ENCODE data around the gene ECT2L. TPM values are rescaled to one million over a fixed set of nuclear protein-coding genes. Genes with fewer than 3 reads are reported as not detected.
"Not testable (repeated sequence)": the region's sequence is repeated elsewhere in the genome, so short reads cannot be mapped to it uniquely, and the experiment has no call there.

ECT2L gene
- polyA plus RNA-seq, 3 donors, result not detected

DNA sequence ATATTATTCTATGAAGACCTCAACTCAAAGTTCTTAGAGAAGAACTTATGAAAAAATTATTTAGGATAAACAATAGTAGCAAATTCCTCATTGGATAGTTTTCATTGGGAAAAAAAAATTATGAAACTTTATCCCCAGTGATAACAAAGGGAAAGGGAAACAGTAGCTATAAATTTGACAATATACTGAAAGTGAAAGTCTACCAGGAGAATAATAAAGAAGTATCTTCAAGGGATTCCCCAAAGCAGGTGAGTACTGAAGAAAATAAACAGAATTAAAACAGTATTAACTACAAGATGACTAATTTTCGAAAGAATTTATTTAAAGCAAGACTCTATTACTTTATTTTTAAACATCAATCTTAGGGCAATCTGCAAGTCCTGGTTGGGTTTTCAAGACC lies 135.8 kb downstream of the ECT2L start:
- Histone ChIP-seq H3K27ac (ENCODE audit: low read depth in 1 of 2, low read length in 2 of 2) (no peak overlapping the region), H3K79me2 (ENCODE audit: insufficient read depth, low read length) (no peaks in the 10 kb centered on the region), H3K36me3 (replicated peaks in 1 of 2; ENCODE audit: control insufficient read depth in 1 of 2, insufficient read depth in 2 of 2, low read length in 2 of 2) (peaks cover 21 to 76% of the 10 kb centered on the region in 2 donors), H3K27me3 (ENCODE audit: control insufficient read depth in 2 of 2, insufficient read depth in 2 of 2, low read length in 2 of 2) (no peaks in the 10 kb centered on the region), H3K4me3 (replicated peaks in 1 of 3; ENCODE audit: low read depth in 2 of 3, low read length in 3 of 3) (no peak overlapping the region), H3K4me2 (replicated peaks; ENCODE audit: extremely low read depth, low read length, poor library complexity, severe bottlenecking) (no peak overlapping the region), H3K4me1 (ENCODE audit: control insufficient read depth in 1 of 2, insufficient read depth in 2 of 2, low read length in 2 of 2) (no peaks in the 10 kb centered on the region), H4K20me1 (ENCODE audit: insufficient read depth, low read length) (no peaks in the 10 kb centered on the region), H2AFZ (ENCODE audit: insufficient read depth, low read depth, low read length, poor library complexity, severe bottlenecking) (no peak overlapping the region), H3K9ac (ENCODE audit: insufficient read depth, low read length, poor library complexity, severe bottlenecking) (no peak overlapping the region), H3K9me3 (replicated peaks in 1 of 2; ENCODE audit: control insufficient read depth in 1 of 2, insufficient read depth in 1 of 2, low read length in 2 of 2) (no peaks in the 10 kb centered on the region)
- no peaks in the 10 kb centered on the region for H3K4me1 Mint-ChIP-seq
- no CpG with 5 or more reads among the region's 1 CpG for WGBS (ENCODE audit: insufficient coverage)
- intact Hi-C loops (cut with micrococcal nuclease), result no loop called here
- no peak overlapping the region for H3K4me3 Mint-ChIP-seq
- H3K27me3 Mint-ChIP-seq (ENCODE audit: low read depth in 3 of 3), result no peaks in the 10 kb centered on the region
- H3K36me3 Mint-ChIP-seq, result peaks cover 30 to 37% of the 10 kb centered on the region in 2 donors
- H3K9me3 Mint-ChIP-seq, result peaks cover 0 to 3% (median 0%) of the 10 kb centered on the region in 7 donors
- peak overlapping the region in 1 of 7 donors; percentile 8 for H3K27ac Mint-ChIP-seq
- no peak for DNase-seq
- TF ChIP-seq, protein P1, sequence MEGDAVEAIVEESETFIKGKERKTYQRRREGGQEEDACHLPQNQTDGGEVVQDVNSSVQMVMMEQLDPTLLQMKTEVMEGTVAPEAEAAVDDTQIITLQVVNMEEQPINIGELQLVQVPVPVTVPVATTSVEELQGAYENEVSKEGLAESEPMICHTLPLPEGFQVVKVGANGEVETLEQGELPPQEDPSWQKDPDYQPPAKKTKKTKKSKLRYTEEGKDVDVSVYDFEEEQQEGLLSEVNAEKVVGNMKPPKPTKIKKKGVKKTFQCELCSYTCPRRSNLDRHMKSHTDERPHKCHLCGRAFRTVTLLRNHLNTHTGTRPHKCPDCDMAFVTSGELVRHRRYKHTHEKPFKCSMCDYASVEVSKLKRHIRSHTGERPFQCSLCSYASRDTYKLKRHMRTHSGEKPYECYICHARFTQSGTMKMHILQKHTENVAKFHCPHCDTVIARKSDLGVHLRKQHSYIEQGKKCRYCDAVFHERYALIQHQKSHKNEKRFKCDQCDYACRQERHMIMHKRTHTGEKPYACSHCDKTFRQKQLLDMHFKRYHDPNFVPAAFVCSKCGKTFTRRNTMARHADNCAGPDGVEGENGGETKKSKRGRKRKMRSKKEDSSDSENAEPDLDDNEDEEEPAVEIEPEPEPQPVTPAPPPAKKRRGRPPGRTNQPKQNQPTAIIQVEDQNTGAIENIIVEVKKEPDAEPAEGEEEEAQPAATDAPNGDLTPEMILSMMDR (IDR thresholded peaks at IDR 0.05), result no peak

DNA sequence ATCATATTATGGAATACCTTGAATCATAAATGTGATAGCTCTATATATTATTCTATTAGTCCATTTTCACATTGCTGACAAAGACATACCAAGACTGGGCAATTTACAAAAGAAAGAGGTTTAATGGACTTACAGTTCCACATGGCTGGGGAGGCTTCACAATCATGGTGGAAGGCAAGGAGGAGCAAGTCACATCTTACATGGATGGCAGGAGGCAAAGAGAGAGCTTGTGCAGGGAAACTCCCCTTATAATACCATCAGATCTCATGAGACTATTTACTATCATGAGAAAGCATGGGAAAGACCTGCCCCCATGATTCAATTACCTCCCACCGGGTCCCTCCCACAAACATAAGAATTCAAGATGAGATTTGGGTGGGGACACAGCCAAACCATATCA lies 141.0 kb downstream of the ECT2L start:
- H3K4me1 Mint-ChIP-seq; H3K27ac ChIP-seq (ENCODE audit: low read depth in 1 of 2, low read length in 2 of 2); H3K4me3 Mint-ChIP-seq; H3K4me3 ChIP-seq (replicated peaks in 1 of 3; ENCODE audit: low read depth in 2 of 3, low read length in 3 of 3); DNase-seq; H3K9me3 ChIP-seq (replicated peaks in 1 of 2; ENCODE audit: control insufficient read depth in 1 of 2, insufficient read depth in 1 of 2, low read length in 2 of 2); H3K27me3 Mint-ChIP-seq (ENCODE audit: low read depth in 3 of 3); intact Hi-C loops (cut with micrococcal nuclease); H2AFZ ChIP-seq (ENCODE audit: insufficient read depth, low read depth, low read length, poor library complexity, severe bottlenecking); H3K4me1 ChIP-seq (ENCODE audit: control insufficient read depth in 1 of 2, insufficient read depth in 2 of 2, low read length in 2 of 2); H3K79me2 ChIP-seq (ENCODE audit: insufficient read depth, low read length); H3K4me2 ChIP-seq (replicated peaks; ENCODE audit: extremely low read depth, low read length, poor library complexity, severe bottlenecking); H4K20me1 ChIP-seq (ENCODE audit: insufficient read depth, low read length); H3K27me3 ChIP-seq (ENCODE audit: control insufficient read depth in 2 of 2, insufficient read depth in 2 of 2, low read length in 2 of 2); H3K9ac ChIP-seq (ENCODE audit: insufficient read depth, low read length, poor library complexity, severe bottlenecking); H3K9me3 Mint-ChIP-seq: not testable (repeated sequence)
- no CpG with 5 or more reads among the region's 1 CpG for WGBS (ENCODE audit: insufficient coverage)
- peak overlapping the region in 1 of 7 donors; percentile 58 for H3K27ac Mint-ChIP-seq
- peaks cover 46 to 62% of the 10 kb centered on the region in 2 donors for H3K36me3 Mint-ChIP-seq
- peaks cover 40 to 88% of the 10 kb centered on the region in 2 donors for H3K36me3 ChIP-seq (replicated peaks in 1 of 2; ENCODE audit: control insufficient read depth in 1 of 2, insufficient read depth in 2 of 2, low read length in 2 of 2)
